ENCODE data around the gene DMAC2.

The DMAC2 gene

GRCh38 chr19:41420101-41420880 is 19.4 kb downstream of the DMAC2 start:
- Histone ChIP-seq H2AK5ac (ENCODE audit: low read length, severe bottlenecking) (no peak overlapping the region), H3K27me3 (ENCODE audit: control insufficient read depth in 1 of 2, insufficient read depth in 1 of 2, low read length in 2 of 2) (no peaks in the 10 kb centered on the region), H2BK15ac (ENCODE audit: low read depth, poor library complexity, severe bottlenecking) (no peak overlapping the region), H3K4me3 (ENCODE audit: insufficient read depth in 1 of 2, low read depth in 1 of 2, low read length in 2 of 2) (no peak overlapping the region), H2BK12ac (ENCODE audit: low read length in 2 of 2) (no peak overlapping the region), H3K36me3 (ENCODE audit: control insufficient read depth in 1 of 2, insufficient read depth in 2 of 2, low read depth in 1 of 2, low read length in 2 of 2) (peaks cover 77 to 78% of the 10 kb centered on the region in 2 experiments), H3K23ac (ENCODE audit: low read length in 2 of 2) (no peak overlapping the region), H3K9me3 (ENCODE audit: control insufficient read depth, low read length) (no peaks in the 10 kb centered on the region), H2BK120ac (ENCODE audit: low read depth, low read length) (no peak overlapping the region), H3K79me1 (replicated peaks; ENCODE audit: low read length, poor library complexity, severe bottlenecking) (peaks cover 4% of the 10 kb centered on the region), H4K91ac (ENCODE audit: low read length) (no peak overlapping the region), H3K4ac (ENCODE audit: low read depth in 1 of 2, low read length in 2 of 2) (no peak overlapping the region), H3K14ac (ENCODE audit: low read length in 2 of 2) (no peak overlapping the region), H3K4me2 (ENCODE audit: low read length, poor library complexity, severe bottlenecking) (no peak overlapping the region), H2BK5ac (ENCODE audit: low read depth, low read length, poor library complexity, severe bottlenecking) (no peak overlapping the region), H3K18ac (ENCODE audit: low read depth in 1 of 2, low read length in 2 of 2) (no peak overlapping the region), H3K27ac (ENCODE audit: low read length, poor library complexity, severe bottlenecking) (no peak overlapping the region), H2AFZ (ENCODE audit: low read depth, low read length) (no peak overlapping the region), H3K4me1 (ENCODE audit: control insufficient read depth, insufficient read depth, low read depth, low read length) (peaks cover under 1% of the 10 kb centered on the region), H3K9ac (ENCODE audit: low read length) (no peak overlapping the region), H4K8ac (ENCODE audit: low read length) (no peak overlapping the region)
- WGBS, result 88% methylated on average over 8 of the region's 8 CpGs
- no peak for DNase-seq

- H3K14ac ChIP-seq (ENCODE audit: low read length in 2 of 2), result no peak overlapping the region
- no peak overlapping the region for H4K91ac ChIP-seq (ENCODE audit: low read length)
- H2AFZ ChIP-seq (ENCODE audit: low read depth, low read length), result no peak overlapping the region
- H3K9me3 ChIP-seq (ENCODE audit: control insufficient read depth, low read length), result no peaks in the 10 kb centered on the region
- no peak overlapping the region for H2BK12ac ChIP-seq (ENCODE audit: low read length in 2 of 2)
- H2BK5ac ChIP-seq (ENCODE audit: low read depth, low read length, poor library complexity, severe bottlenecking), result no peak overlapping the region
- peaks cover 74 to 78% of the 10 kb centered on the region in 2 experiments for H3K36me3 ChIP-seq (ENCODE audit: control insufficient read depth in 1 of 2, insufficient read depth in 2 of 2, low read depth in 1 of 2, low read length in 2 of 2)
- no peak overlapping the region for H3K23ac ChIP-seq (ENCODE audit: low read length in 2 of 2)
- peaks cover 7% of the 10 kb centered on the region for H3K4me1 ChIP-seq (ENCODE audit: control insufficient read depth, insufficient read depth, low read depth, low read length)
- WGBS, result 97% methylated on average over 12 of the region's 12 CpGs
- DNase-seq, result no peak
- no peak overlapping the region for H3K4me3 ChIP-seq (ENCODE audit: insufficient read depth in 1 of 2, low read depth in 1 of 2, low read length in 2 of 2)
- H3K4ac ChIP-seq (ENCODE audit: low read depth in 1 of 2, low read length in 2 of 2), result no peak overlapping the region
- H3K27ac ChIP-seq (ENCODE audit: low read length, poor library complexity, severe bottlenecking), result no peak overlapping the region
- no peak overlapping the region for H3K4me2 ChIP-seq (ENCODE audit: low read length, poor library complexity, severe bottlenecking)
- no peaks in the 10 kb centered on the region for H3K27me3 ChIP-seq (ENCODE audit: control insufficient read depth in 1 of 2, insufficient read depth in 1 of 2, low read length in 2 of 2)
- H3K18ac ChIP-seq (ENCODE audit: low read depth in 1 of 2, low read length in 2 of 2), result no peak overlapping the region
- H3K9ac ChIP-seq (ENCODE audit: low read length), result no peak overlapping the region
- no peak overlapping the region for H2BK15ac ChIP-seq (ENCODE audit: low read depth, poor library complexity, severe bottlenecking)
- H3K79me1 ChIP-seq (replicated peaks; ENCODE audit: low read length, poor library complexity, severe bottlenecking), result peaks cover 3% of the 10 kb centered on the region
- H4K8ac ChIP-seq (ENCODE audit: low read length), result no peak overlapping the region
- H2AK5ac ChIP-seq (ENCODE audit: low read length, severe bottlenecking), result no peak overlapping the region
- H2BK120ac ChIP-seq (ENCODE audit: low read depth, low read length), result no peak overlapping the region
Observed at GRCh38 chr19:41416194-41416674, 23.5 kb downstream of the DMAC2 start.

GRCh38 chr19:41415154-41415571 is 24.5 kb downstream of the DMAC2 start:
- Histone ChIP-seq H4K91ac (ENCODE audit: low read length) (no peak overlapping the region), H3K4me1 (ENCODE audit: control insufficient read depth, insufficient read depth, low read depth, low read length) (peaks cover 9% of the 10 kb centered on the region), H2BK12ac (ENCODE audit: low read length in 2 of 2) (no peak overlapping the region), H3K36me3 (ENCODE audit: control insufficient read depth in 1 of 2, insufficient read depth in 2 of 2, low read depth in 1 of 2, low read length in 2 of 2) (peaks cover 73 to 74% of the 10 kb centered on the region in 2 experiments), H4K8ac (ENCODE audit: low read length) (no peak overlapping the region), H2AFZ (ENCODE audit: low read depth, low read length) (no peak overlapping the region), H3K4ac (ENCODE audit: low read depth in 1 of 2, low read length in 2 of 2) (no peak overlapping the region), H3K18ac (ENCODE audit: low read depth in 1 of 2, low read length in 2 of 2) (no peak overlapping the region), H2BK5ac (ENCODE audit: low read depth, low read length, poor library complexity, severe bottlenecking) (no peak overlapping the region), H3K9ac (ENCODE audit: low read length) (no peak overlapping the region), H3K79me1 (replicated peaks; ENCODE audit: low read length, poor library complexity, severe bottlenecking) (peaks cover 5% of the 10 kb centered on the region), H2BK15ac (ENCODE audit: low read depth, poor library complexity, severe bottlenecking) (no peak overlapping the region), H2AK5ac (ENCODE audit: low read length, severe bottlenecking) (no peak overlapping the region), H3K14ac (ENCODE audit: low read length in 2 of 2) (no peak overlapping the region), H3K27ac (ENCODE audit: low read length, poor library complexity, severe bottlenecking) (no peak overlapping the region), H3K4me2 (ENCODE audit: low read length, poor library complexity, severe bottlenecking) (no peak overlapping the region), H3K4me3 (ENCODE audit: insufficient read depth in 1 of 2, low read depth in 1 of 2, low read length in 2 of 2) (no peak overlapping the region), H3K27me3 (ENCODE audit: control insufficient read depth in 1 of 2, insufficient read depth in 1 of 2, low read length in 2 of 2) (no peaks in the 10 kb centered on the region), H3K9me3 (ENCODE audit: control insufficient read depth, low read length) (no peaks in the 10 kb centered on the region), H2BK120ac (ENCODE audit: low read depth, low read length) (no peak overlapping the region), H3K23ac (ENCODE audit: low read length in 2 of 2) (no peak overlapping the region)
- DNase-seq, result no peak
- 92% methylated on average over 7 of the region's 9 CpGs for WGBS

- H2AK5ac ChIP-seq (ENCODE audit: low read length, severe bottlenecking), result no peak overlapping the region
- no peak overlapping the region for H2BK120ac ChIP-seq (ENCODE audit: low read depth, low read length)
- peaks cover 13% of the 10 kb centered on the region for H3K4me1 ChIP-seq (ENCODE audit: control insufficient read depth, insufficient read depth, low read depth, low read length)
- H3K4me3 ChIP-seq (ENCODE audit: insufficient read depth in 1 of 2, low read depth in 1 of 2, low read length in 2 of 2), result no peak overlapping the region
- no peak overlapping the region for H3K18ac ChIP-seq (ENCODE audit: low read depth in 1 of 2, low read length in 2 of 2)
- H2BK12ac ChIP-seq (ENCODE audit: low read length in 2 of 2), result no peak overlapping the region
- H3K36me3 ChIP-seq (ENCODE audit: control insufficient read depth in 1 of 2, insufficient read depth in 2 of 2, low read depth in 1 of 2, low read length in 2 of 2), result peaks cover 66 to 68% of the 10 kb centered on the region in 2 experiments
- no peak overlapping the region for H2AFZ ChIP-seq (ENCODE audit: low read depth, low read length)
- H3K4ac ChIP-seq (ENCODE audit: low read depth in 1 of 2, low read length in 2 of 2), result no peak overlapping the region
- peaks cover 8% of the 10 kb centered on the region for H3K79me1 ChIP-seq (replicated peaks; ENCODE audit: low read length, poor library complexity, severe bottlenecking)
- no peak overlapping the region for H2BK15ac ChIP-seq (ENCODE audit: low read depth, poor library complexity, severe bottlenecking)
- H3K23ac ChIP-seq (ENCODE audit: low read length in 2 of 2), result no peak overlapping the region
- no peak overlapping the region for H4K8ac ChIP-seq (ENCODE audit: low read length)
- DNase-seq, result no peak
- WGBS, result 84% methylated on average over 9 of the region's 9 CpGs
- no peaks in the 10 kb centered on the region for H3K27me3 ChIP-seq (ENCODE audit: control insufficient read depth in 1 of 2, insufficient read depth in 1 of 2, low read length in 2 of 2)
- no peaks in the 10 kb centered on the region for H3K9me3 ChIP-seq (ENCODE audit: control insufficient read depth, low read length)
- H3K27ac ChIP-seq (ENCODE audit: low read length, poor library complexity, severe bottlenecking), result no peak overlapping the region
- H4K91ac ChIP-seq (ENCODE audit: low read length), result peak overlapping the region; percentile 41
- H3K4me2 ChIP-seq (ENCODE audit: low read length, poor library complexity, severe bottlenecking), result no peak overlapping the region
- no peak overlapping the region for H2BK5ac ChIP-seq (ENCODE audit: low read depth, low read length, poor library complexity, severe bottlenecking)
- no peak overlapping the region for H3K9ac ChIP-seq (ENCODE audit: low read length)
- H3K14ac ChIP-seq (ENCODE audit: low read length in 2 of 2), result no peak overlapping the region
Observed at GRCh38 chr19:41414461-41414860, 25.3 kb downstream of the DMAC2 start.

Measured in mesenchymal stem cell (in vitro differentiated cells and primary cell).